ENCODE measurements around the gene ATP9A. TPM values are rescaled to one million over a fixed set of nuclear protein-coding genes. Genes with fewer than 3 reads are reported as not detected.

Gene ATP9A
- total and polyA plus RNA-seq, 4 donors: 2.4 to 16.7 (median 9.9) TPM

DNA sequence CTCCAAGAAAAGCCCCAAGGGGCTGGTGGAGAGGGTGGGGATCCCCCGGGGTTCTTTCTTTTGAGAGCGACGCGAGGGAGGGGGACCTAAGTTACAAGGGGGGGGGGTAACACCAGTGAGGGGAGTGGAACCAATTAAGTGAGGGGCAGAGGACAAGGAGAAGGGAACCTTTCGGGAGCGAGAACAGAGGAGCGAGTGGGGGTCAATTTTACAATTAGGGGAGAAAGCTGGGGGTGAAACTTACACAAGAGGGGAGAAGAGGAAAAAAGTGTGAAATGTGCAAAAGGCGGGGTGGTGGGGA, 33.6 kb upstream of the ATP9A start:
- TF ChIP-seq SP1 (IDR thresholded peaks at IDR 0.05) (no peak), NR2F2 (IDR thresholded peaks at IDR 0.05) (no peak), GABPA (IDR thresholded peaks at IDR 0.05 in 1 of 2, conservative IDR thresholded peaks at IDR 0.05 in 1 of 2) (no peak), EGR1 (IDR thresholded peaks at IDR 0.05; ENCODE audit: low read depth in 2 of 2) (no peak), TAF1 (conservative IDR thresholded peaks at IDR 0.05) (no peak), HNF4A (conservative IDR thresholded peaks at IDR 0.05) (no peak), FOXA2 (IDR thresholded peaks at IDR 0.05) (no peak)
- TF ChIP-seq, protein P1, sequence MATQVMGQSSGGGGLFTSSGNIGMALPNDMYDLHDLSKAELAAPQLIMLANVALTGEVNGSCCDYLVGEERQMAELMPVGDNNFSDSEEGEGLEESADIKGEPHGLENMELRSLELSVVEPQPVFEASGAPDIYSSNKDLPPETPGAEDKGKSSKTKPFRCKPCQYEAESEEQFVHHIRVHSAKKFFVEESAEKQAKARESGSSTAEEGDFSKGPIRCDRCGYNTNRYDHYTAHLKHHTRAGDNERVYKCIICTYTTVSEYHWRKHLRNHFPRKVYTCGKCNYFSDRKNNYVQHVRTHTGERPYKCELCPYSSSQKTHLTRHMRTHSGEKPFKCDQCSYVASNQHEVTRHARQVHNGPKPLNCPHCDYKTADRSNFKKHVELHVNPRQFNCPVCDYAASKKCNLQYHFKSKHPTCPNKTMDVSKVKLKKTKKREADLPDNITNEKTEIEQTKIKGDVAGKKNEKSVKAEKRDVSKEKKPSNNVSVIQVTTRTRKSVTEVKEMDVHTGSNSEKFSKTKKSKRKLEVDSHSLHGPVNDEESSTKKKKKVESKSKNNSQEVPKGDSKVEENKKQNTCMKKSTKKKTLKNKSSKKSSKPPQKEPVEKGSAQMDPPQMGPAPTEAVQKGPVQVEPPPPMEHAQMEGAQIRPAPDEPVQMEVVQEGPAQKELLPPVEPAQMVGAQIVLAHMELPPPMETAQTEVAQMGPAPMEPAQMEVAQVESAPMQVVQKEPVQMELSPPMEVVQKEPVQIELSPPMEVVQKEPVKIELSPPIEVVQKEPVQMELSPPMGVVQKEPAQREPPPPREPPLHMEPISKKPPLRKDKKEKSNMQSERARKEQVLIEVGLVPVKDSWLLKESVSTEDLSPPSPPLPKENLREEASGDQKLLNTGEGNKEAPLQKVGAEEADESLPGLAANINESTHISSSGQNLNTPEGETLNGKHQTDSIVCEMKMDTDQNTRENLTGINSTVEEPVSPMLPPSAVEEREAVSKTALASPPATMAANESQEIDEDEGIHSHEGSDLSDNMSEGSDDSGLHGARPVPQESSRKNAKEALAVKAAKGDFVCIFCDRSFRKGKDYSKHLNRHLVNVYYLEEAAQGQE (IDR thresholded peaks at IDR 0.05): no peak
- TF ChIP-seq, protein P2, sequence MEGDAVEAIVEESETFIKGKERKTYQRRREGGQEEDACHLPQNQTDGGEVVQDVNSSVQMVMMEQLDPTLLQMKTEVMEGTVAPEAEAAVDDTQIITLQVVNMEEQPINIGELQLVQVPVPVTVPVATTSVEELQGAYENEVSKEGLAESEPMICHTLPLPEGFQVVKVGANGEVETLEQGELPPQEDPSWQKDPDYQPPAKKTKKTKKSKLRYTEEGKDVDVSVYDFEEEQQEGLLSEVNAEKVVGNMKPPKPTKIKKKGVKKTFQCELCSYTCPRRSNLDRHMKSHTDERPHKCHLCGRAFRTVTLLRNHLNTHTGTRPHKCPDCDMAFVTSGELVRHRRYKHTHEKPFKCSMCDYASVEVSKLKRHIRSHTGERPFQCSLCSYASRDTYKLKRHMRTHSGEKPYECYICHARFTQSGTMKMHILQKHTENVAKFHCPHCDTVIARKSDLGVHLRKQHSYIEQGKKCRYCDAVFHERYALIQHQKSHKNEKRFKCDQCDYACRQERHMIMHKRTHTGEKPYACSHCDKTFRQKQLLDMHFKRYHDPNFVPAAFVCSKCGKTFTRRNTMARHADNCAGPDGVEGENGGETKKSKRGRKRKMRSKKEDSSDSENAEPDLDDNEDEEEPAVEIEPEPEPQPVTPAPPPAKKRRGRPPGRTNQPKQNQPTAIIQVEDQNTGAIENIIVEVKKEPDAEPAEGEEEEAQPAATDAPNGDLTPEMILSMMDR (IDR thresholded peaks at IDR 0.05; ENCODE audit: low read depth, low read length, missing input control): no peak
- no peaks in the 10 kb centered on the region for H3K27me3 ChIP-seq (ENCODE audit: control insufficient read depth in 4 of 4, insufficient read depth in 4 of 4, low read length in 3 of 4)
- no peak for DNase-seq (ENCODE audit: low spot score)
- H3K4me1 ChIP-seq (ENCODE audit: control insufficient read depth in 4 of 4, insufficient read depth in 4 of 4, low read length in 3 of 4): peaks cover 0 to 24% (median 14%) of the 10 kb centered on the region in 4 donors
- peak overlapping the region in 1 of 2 donors; percentile 39 for H3K9ac ChIP-seq (ENCODE audit: low read depth in 1 of 2, low read length in 2 of 2)
- no peaks in the 10 kb centered on the region for H3K36me3 ChIP-seq (ENCODE audit: control insufficient read depth in 4 of 4, insufficient read depth in 3 of 4, low read depth in 1 of 4, low read length in 3 of 4)
- H3K27ac ChIP-seq (ENCODE audit: low read depth in 1 of 2, low read length in 2 of 2): peak overlapping the region in 1 of 2 donors; percentile 7
- WGBS: 8% methylated on average over 8 of the region's 8 CpGs
- H3K9me3 ChIP-seq (ENCODE audit: control insufficient read depth in 4 of 4, low read length in 3 of 4): no peaks in the 10 kb centered on the region
- peak overlapping the region in 2 of 3 donors; percentile 67 to 76 for H3K4me3 ChIP-seq (ENCODE audit: low read depth in 1 of 3, low read length in 3 of 3)

DNA sequence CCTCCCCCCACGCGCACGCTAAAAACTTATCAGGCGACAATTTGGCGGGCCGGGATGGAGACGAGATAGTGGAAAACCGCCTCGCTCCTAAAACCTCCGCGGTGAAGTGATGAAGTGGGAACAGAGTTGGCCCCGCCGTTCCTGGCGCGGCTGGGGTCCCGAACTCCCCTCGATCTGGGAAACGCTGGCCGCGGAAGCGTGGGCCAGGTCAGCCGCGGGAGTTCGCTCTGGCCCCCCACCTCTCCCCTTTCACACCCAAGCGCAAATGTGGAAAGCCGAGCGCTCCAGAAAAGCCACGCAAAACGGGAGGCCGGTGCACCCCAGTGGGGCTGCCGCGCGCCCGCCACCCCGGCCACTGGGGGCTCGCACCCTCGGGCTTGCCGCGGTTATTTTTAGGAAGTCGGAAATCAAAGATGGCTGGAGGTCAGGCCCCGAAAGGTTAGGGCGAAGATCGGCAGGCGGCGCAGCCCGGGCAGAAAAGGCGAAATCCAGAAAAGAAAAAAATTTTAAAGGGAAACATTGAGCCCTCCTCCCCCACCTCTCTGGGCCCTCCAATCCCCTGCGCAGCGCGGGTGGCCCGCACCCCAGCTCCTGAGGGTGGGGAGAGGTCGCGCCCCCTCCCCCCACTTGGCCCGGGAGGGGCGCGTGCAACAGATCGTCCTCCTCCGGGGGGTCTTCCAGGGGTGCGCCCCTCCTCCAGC, 33.1 kb upstream of the ATP9A start:
- 1% methylated on average over 59 of the region's 59 CpGs for WGBS
- Histone ChIP-seq H3K4me3 (ENCODE audit: low read depth in 1 of 3, low read length in 3 of 3) (peak overlapping the region; percentile 61 to 76 (median 67)), H3K9me3 (ENCODE audit: control insufficient read depth in 4 of 4, low read length in 3 of 4) (no peaks in the 10 kb centered on the region), H3K36me3 (ENCODE audit: control insufficient read depth in 4 of 4, insufficient read depth in 3 of 4, low read depth in 1 of 4, low read length in 3 of 4) (no peaks in the 10 kb centered on the region), H3K27me3 (ENCODE audit: control insufficient read depth in 4 of 4, insufficient read depth in 4 of 4, low read length in 3 of 4) (no peaks in the 10 kb centered on the region), H3K27ac (ENCODE audit: low read depth in 1 of 2, low read length in 2 of 2) (peak overlapping the region in 1 of 2 donors; percentile 54), H3K9ac (ENCODE audit: low read depth in 1 of 2, low read length in 2 of 2) (peak overlapping the region; percentile 43 to 68), H3K4me1 (ENCODE audit: control insufficient read depth in 4 of 4, insufficient read depth in 4 of 4, low read length in 3 of 4) (peaks cover 0 to 24% (median 14%) of the 10 kb centered on the region in 4 donors)
- TF ChIP-seq EGR1 (IDR thresholded peaks at IDR 0.05; ENCODE audit: low read depth in 2 of 2): no peak
- TF ChIP-seq, protein P3, sequence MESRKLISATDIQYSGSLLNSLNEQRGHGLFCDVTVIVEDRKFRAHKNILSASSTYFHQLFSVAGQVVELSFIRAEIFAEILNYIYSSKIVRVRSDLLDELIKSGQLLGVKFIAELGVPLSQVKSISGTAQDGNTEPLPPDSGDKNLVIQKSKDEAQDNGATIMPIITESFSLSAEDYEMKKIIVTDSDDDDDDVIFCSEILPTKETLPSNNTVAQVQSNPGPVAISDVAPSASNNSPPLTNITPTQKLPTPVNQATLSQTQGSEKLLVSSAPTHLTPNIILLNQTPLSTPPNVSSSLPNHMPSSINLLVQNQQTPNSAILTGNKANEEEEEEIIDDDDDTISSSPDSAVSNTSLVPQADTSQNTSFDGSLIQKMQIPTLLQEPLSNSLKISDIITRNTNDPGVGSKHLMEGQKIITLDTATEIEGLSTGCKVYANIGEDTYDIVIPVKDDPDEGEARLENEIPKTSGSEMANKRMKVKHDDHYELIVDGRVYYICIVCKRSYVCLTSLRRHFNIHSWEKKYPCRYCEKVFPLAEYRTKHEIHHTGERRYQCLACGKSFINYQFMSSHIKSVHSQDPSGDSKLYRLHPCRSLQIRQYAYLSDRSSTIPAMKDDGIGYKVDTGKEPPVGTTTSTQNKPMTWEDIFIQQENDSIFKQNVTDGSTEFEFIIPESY (IDR thresholded peaks at IDR 0.05): no peak
- TF ChIP-seq, protein P4, sequence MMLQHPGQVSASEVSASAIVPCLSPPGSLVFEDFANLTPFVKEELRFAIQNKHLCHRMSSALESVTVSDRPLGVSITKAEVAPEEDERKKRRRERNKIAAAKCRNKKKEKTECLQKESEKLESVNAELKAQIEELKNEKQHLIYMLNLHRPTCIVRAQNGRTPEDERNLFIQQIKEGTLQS (IDR thresholded peaks at IDR 0.05): no peak
- peak; percentile 44 for TF ChIP-seq YY1 (IDR thresholded peaks at IDR 0.05)
- TF ChIP-seq HNF4G (IDR thresholded peaks at IDR 0.05): no peak
- TF ChIP-seq TAF1 (conservative IDR thresholded peaks at IDR 0.05): no peak
- no peak for TF ChIP-seq JUND (IDR thresholded peaks at IDR 0.05)
- DNase-seq (ENCODE audit: low spot score): peak; percentile 43

All from liver (tissue), 9 donors.